Measurements from ENCODE around the gene SYT17. TPM values are rescaled to one million over a fixed set of nuclear protein-coding genes. Genes with fewer than 3 reads are reported as not detected.

The SYT17 gene
- total RNA-seq, 2 experiments from 2014 or later = not detected

DNA sequence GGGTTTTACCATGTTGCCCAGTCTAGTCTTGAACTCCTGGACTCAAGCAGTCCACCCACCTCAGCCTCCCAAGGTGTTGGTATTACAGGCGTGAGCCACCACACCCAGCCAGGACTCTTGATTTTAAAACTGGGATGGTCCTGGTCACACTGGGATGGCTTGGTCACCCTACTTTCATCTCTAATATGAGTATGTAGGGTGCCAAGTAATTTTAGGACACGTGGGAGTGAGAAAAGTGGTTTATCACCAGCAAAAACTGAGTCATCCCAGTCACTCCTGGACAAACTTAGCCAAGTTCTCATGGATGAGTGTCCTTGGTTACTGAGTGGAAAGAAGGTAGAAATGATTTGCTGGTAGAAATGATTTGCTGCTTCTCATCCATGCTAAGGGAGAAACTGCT lies 127.4 kb downstream of the SYT17 start:
- CTCF ChIA-PET = no interaction called here
- Mint-ChIP-seq H3K4me1 (peaks cover 3% of the 10 kb centered on the region), H3K27ac (no peak overlapping the region), H3K4me3 (no peak overlapping the region), H3K36me3 (no peaks in the 10 kb centered on the region), H3K27me3 (peaks cover 2% of the 10 kb centered on the region), H3K9me3 (ENCODE audit: low read depth) (no peaks in the 10 kb centered on the region)
- DNase-seq (no peak), ATAC-seq (no peak)

DNA sequence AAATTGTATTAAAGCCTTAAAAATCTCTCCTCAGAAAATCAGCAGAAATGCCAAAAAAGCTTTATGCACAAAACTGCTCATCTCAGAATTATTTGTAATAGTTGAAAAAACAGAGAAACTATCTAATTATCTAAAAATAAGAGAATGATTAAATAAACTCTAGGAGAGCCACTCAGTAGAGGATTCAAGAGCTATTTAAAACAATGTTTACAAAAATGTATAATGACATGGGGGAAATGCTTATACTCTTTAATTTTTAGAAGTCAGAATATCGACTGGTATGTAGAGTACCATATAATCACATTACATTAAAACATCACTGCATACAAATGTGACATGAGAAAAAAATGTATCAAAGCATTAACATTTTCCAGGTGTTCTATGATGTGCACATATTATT lies 129.4 kb downstream of the SYT17 start:
- H3K36me3 Mint-ChIP-seq = no peaks in the 10 kb centered on the region
- CTCF ChIA-PET = no interaction called here
- peaks cover 3% of the 10 kb centered on the region for H3K4me1 Mint-ChIP-seq
- ATAC-seq (no peak), DNase-seq (no peak)
- no peak overlapping the region for H3K4me3 Mint-ChIP-seq
- H3K27ac Mint-ChIP-seq = no peak overlapping the region
- no peaks in the 10 kb centered on the region for H3K9me3 Mint-ChIP-seq (ENCODE audit: low read depth)
- H3K27me3 Mint-ChIP-seq = peaks cover 2% of the 10 kb centered on the region

DNA sequence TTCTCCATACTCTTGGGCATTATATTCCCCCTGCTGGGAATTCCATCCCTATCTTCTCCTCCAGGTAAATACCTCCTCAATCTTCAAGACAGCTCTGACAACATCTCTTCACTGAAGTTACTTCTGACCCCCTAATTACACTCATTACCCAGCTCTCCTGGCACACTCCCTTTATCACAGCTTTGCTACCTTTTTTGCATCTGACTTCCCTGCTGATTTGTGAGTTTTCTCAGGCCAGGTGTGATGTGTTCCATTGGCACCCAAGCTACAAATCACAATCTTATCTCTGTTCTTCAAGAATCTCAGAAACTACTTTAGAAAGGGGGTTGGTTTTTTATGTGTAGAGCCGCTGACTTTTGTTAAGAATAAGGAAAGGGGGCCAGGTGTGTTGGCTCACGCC lies 131.5 kb downstream of the SYT17 start:
- Mint-ChIP-seq H3K27me3 (peaks cover 2% of the 10 kb centered on the region), H3K4me3 (no peak overlapping the region), H3K4me1 (no peaks in the 10 kb centered on the region), H3K9me3 (ENCODE audit: low read depth) (no peaks in the 10 kb centered on the region), H3K36me3 (no peaks in the 10 kb centered on the region), H3K27ac (no peak overlapping the region)
- DNase-seq (no peak), ATAC-seq (no peak)
- CTCF ChIA-PET = no interaction called here

DNA sequence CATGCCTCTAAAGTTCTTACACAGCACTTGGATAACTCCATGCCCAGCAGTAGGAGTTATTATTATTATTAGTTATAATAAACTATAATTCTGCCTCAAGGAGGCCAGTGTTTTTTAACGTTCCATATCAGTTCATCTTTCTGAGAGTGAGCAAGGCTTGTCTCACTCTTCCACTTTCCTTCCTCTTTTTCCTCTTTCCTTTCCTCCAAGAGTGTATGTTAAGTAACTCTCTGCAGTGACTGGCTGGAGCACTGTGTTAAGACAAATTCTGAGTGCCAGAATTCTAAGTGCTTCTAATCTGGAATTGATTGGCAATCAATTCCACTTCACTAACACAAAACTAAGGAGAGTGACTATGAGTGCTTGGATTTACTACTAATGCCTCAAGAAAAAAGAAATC lies 133.9 kb downstream of the SYT17 start:
- ATAC-seq (no peak), DNase-seq (no peak)
- no peaks in the 10 kb centered on the region for H3K27me3 Mint-ChIP-seq
- H3K4me3 Mint-ChIP-seq = no peak overlapping the region
- H3K27ac Mint-ChIP-seq = no peak overlapping the region
- H3K4me1 Mint-ChIP-seq = no peaks in the 10 kb centered on the region
- no peaks in the 10 kb centered on the region for H3K9me3 Mint-ChIP-seq (ENCODE audit: low read depth)
- CTCF ChIA-PET = no interaction called here
- H3K36me3 Mint-ChIP-seq = no peaks in the 10 kb centered on the region

DNA sequence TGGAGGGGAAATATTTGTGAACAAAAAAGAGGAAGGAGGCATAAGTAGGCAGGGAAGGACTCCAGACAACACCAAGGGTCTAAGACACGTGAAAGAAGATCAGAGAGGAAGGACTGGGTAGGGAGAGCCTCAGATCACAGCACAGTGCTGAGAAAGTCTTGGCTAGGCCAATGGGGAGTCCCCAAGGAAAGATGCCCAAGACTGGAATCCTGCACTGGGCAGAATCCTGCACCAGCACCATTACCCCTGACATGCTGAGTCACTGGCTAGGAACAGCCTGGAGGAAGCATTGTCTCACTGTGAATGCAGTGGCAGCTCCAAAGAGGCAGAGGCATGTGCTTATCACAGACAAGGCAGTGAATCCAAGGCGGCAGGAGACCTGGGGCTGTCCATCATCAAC lies 136.7 kb downstream of the SYT17 start:
- DNase-seq (no peak), ATAC-seq (no peak)
- H3K4me3 Mint-ChIP-seq = no peak overlapping the region
- H3K4me1 Mint-ChIP-seq = no peaks in the 10 kb centered on the region
- no peaks in the 10 kb centered on the region for H3K36me3 Mint-ChIP-seq
- H3K9me3 Mint-ChIP-seq (ENCODE audit: low read depth) = no peaks in the 10 kb centered on the region
- H3K27me3 Mint-ChIP-seq = no peaks in the 10 kb centered on the region
- CTCF ChIA-PET = no interaction called here
- H3K27ac Mint-ChIP-seq = no peak overlapping the region

DNA sequence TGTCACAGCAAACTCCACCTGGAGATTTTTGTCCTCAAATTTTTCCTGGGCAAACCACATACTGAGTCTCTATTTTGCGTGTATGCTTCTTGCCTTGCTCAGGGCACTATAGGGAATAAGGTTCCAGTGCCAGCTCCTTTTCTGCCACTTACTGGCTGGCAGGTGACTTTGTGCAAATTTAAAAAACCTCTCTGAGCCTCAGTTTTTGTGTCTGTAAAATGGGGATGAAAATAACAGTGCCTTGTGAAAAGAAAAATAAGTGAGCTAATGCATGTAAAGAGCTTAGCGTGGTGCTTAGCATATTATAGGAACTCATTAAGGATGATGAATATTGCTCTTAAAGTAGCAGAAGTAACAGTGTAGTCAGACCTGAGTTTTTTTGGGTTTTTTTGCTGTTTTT lies 137.4 kb downstream of the SYT17 start:
- no peaks in the 10 kb centered on the region for H3K9me3 Mint-ChIP-seq (ENCODE audit: low read depth)
- H3K36me3 Mint-ChIP-seq = no peaks in the 10 kb centered on the region
- DNase-seq = no peak
- ATAC-seq = no peak
- CTCF ChIA-PET = no interaction called here
- H3K4me3 Mint-ChIP-seq = no peak overlapping the region
- no peak overlapping the region for H3K27ac Mint-ChIP-seq
- H3K27me3 Mint-ChIP-seq = no peaks in the 10 kb centered on the region
- H3K4me1 Mint-ChIP-seq = no peaks in the 10 kb centered on the region

DNA sequence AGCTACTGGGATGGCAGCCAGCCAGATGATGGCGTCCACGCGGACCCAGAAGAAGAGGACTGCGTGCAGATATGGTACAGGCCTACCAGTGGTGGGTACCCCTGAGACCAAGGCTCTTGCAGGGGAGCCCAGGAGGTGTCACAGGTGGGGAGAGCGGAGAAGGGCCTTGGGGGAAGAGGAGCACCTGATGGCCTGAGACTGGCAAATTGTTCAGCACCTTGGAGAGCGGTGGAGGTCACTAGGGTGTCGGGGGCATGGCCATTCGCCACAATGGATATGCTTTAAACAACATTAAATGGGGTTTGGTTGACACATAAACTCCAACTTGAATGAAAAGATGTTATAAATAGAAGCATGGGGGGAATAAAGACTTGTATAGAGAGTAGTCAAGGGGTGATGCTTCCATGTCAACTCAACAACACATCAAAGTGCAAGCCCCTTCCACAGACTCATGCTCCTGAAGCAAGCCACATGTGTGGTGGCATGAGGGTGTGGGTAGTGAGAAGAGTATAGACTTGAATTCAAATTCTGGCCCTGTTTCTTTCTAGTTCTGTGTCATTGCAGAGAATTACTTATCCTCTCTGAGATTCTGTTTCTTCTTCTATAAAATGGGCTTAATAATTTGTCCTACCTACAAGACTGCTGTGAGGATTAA lies 139.7 kb downstream of the SYT17 start:
- H3K36me3 Mint-ChIP-seq = no peaks in the 10 kb centered on the region
- H3K27me3 Mint-ChIP-seq = no peaks in the 10 kb centered on the region
- no peaks in the 10 kb centered on the region for H3K9me3 Mint-ChIP-seq (ENCODE audit: low read depth)
- no peaks in the 10 kb centered on the region for H3K4me1 Mint-ChIP-seq
- CTCF ChIA-PET = no interaction called here
- DNase-seq (no peak), ATAC-seq (no peak)
- H3K4me3 Mint-ChIP-seq = no peak overlapping the region
- H3K27ac Mint-ChIP-seq = no peak overlapping the region

DNA sequence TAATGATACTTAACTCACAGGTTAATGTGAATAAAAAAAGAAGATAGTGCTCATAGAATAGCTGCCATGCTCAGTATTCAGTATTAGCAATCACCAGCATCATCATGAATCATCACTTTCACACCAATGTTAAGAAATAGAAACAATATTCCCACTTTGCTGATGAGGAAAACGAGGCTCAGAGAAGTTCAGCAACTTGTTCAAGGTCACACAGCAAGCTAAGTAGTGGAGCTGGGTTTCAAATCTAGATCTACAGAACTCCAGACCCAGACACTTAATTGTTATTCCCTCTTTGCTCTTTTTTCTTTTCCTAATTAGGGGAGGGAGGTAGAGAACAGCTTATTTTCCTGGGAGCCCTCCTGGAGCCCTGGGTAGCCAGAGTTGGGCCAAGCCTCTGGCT lies 140.4 kb downstream of the SYT17 start:
- Mint-ChIP-seq H3K27ac (no peak overlapping the region), H3K9me3 (ENCODE audit: low read depth) (no peaks in the 10 kb centered on the region), H3K4me1 (no peaks in the 10 kb centered on the region), H3K4me3 (no peak overlapping the region), H3K36me3 (no peaks in the 10 kb centered on the region), H3K27me3 (no peaks in the 10 kb centered on the region)
- DNase-seq (no peak), ATAC-seq (no peak)
- CTCF ChIA-PET = no interaction called here

DNA sequence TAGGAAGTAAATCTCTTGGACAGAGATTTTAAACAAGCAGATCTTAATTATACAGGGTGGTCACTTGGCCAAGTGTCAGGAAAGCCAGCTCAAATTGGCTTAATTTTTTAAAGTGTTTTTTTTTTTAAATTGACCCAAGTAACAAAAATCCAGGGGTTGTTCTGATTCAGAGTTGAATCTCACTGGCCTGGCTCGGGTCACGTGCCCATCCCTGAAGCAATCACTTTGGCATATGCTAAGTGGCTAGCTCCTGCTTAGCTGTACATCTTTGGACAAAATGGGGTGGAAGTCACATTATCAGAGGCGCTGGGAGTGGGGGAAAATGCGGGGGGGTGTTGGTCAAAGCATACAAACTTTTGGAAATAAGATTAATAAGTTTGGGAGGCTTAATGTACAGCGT lies 141.1 kb downstream of the SYT17 start:
- ATAC-seq (no peak), DNase-seq (no peak)
- H3K27ac Mint-ChIP-seq = no peak overlapping the region
- no peaks in the 10 kb centered on the region for H3K4me1 Mint-ChIP-seq
- H3K27me3 Mint-ChIP-seq = no peaks in the 10 kb centered on the region
- no peaks in the 10 kb centered on the region for H3K36me3 Mint-ChIP-seq
- CTCF ChIA-PET = no interaction called here
- H3K9me3 Mint-ChIP-seq (ENCODE audit: low read depth) = no peaks in the 10 kb centered on the region
- no peak overlapping the region for H3K4me3 Mint-ChIP-seq

DNA sequence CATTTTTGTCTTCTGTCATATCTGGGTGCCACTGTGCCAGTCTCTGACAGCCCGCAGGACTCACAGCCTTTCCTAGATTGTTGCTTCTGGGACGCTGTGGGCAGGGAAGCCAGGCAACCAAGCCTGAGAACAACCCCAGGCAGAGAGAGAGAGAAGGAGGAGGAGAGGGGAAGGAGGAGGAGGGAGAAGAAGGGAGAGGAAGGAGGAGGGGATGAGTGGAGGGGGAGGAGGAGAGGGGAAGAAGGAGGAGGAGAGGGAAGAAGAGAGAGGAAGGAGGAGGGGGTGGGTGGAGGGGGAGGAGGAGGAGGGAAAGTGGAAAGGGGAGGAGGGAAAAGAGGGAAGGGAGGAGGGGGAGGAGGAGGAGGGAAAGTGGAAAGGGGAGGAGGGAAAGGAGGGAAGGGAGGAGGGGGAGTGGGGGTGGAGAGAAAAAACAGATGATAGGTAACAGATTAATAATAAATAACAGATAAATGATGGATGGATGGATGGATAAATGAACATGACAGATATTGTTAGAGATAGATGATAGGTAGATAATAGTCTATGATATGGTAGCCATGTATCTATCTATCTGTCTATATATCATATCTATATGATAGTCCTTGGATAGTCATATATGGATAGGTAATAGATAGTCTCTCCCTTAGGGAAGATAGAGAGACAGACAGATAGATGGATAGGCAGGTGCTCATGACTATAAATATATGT lies 146.8 kb downstream of the SYT17 start:
- Mint-ChIP-seq H3K27me3 (no peaks in the 10 kb centered on the region), H3K36me3 (no peaks in the 10 kb centered on the region), H3K4me3 (no peak overlapping the region), H3K27ac (no peak overlapping the region), H3K4me1 (no peaks in the 10 kb centered on the region), H3K9me3 (ENCODE audit: low read depth) (no peaks in the 10 kb centered on the region)
- ATAC-seq = no peak
- CTCF ChIA-PET = no interaction called here
- DNase-seq = no peak

DNA sequence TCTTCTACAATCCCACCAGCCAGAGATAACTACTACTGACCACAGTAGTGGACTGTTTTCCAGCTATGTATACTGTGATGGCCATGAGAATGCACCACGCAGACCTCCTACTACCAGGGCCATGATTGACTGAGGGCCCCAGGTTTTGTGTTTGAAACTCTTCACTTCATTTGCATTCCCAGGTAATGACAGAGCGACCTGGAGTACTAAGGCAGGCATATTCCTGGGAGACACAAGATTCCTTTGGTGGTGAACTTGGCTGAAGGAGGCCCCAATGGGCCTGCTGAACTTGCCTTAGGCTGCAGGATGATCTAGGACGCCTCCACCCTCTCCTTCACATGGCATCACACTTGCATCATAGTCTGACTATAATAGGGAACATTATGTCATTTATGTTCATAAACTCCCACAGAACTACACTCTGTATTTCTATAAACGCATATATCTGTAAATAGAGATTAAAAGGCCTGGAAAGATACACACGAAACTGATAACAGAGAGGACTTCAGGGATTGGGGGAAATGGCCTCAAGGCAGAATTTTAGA lies 147.9 kb downstream of the SYT17 start:
- CTCF ChIA-PET = no interaction called here
- H3K27me3 Mint-ChIP-seq = no peaks in the 10 kb centered on the region
- H3K4me3 Mint-ChIP-seq = no peak overlapping the region
- no peaks in the 10 kb centered on the region for H3K9me3 Mint-ChIP-seq (ENCODE audit: low read depth)
- DNase-seq (no peak), ATAC-seq (no peak)
- H3K4me1 Mint-ChIP-seq = no peaks in the 10 kb centered on the region
- H3K27ac Mint-ChIP-seq = no peak overlapping the region
- H3K36me3 Mint-ChIP-seq = no peaks in the 10 kb centered on the region

DNA sequence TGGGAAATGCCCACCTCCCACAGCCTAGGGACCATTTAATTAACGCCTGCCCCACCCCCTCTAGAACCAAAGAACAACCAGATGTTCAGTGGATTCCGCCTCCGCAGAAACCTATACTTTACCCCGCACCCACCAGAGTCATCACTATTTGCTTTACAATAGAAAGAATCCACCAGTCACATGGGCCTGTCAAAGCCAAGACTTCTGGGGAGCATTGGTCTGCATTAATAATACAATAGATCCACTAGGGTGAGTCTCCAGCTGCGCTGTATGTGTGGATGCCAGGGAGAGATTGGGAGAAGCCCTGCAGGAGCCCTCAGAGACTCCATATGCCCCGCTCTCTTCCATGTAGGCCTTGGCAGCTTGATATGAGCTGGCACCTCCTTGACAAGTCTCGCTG lies 148.8 kb downstream of the SYT17 start:
- CTCF ChIA-PET = no interaction called here
- DNase-seq = no peak

More for the DNA sequence above, 148.8 kb downstream of the SYT17 start:
- ATAC-seq = no peak
- no peak overlapping the region for H3K27ac Mint-ChIP-seq
- no peaks in the 10 kb centered on the region for H3K36me3 Mint-ChIP-seq
- no peaks in the 10 kb centered on the region for H3K27me3 Mint-ChIP-seq
- no peaks in the 10 kb centered on the region for H3K4me1 Mint-ChIP-seq
- H3K9me3 Mint-ChIP-seq (ENCODE audit: low read depth) = no peaks in the 10 kb centered on the region
- H3K4me3 Mint-ChIP-seq = no peak overlapping the region

Measured in activated CD8-positive, alpha-beta memory T cell treated with anti-CD3 and anti-CD28 coated beads, Interleukin-2, amount 10 ng/mL, durations not matched to agents 7 days and 5 days (primary cell).